Measurements from ENCODE around the gene ARID3B.
A peak's percentile ranks its signal among the peaks of the same experiment; 100 is the strongest.

The ARID3B gene

GRCh38 chr15:74618841-74619596, 78.0 kb downstream of the ARID3B start:
- H3K27me3 ChIP-seq (ENCODE audit: low read depth): no peaks in the 10 kb centered on the region
- no peak for DNase-seq (ENCODE audit: low spot score in 2 of 2)
- H3K4me3 ChIP-seq: no peak overlapping the region
- peaks cover 12% of the 10 kb centered on the region for H3K4me1 ChIP-seq
- in situ Hi-C loops (cut with MboI; ENCODE audit: low sequenced_read_pairs): no loop called here
- peaks cover 79% of the 10 kb centered on the region for H3K36me3 ChIP-seq (replicated peaks)
- no peaks in the 10 kb centered on the region for H3K9me3 ChIP-seq

GRCh38 chr15:74619916-74620635, 79.1 kb downstream of the ARID3B start:
- peaks cover 12% of the 10 kb centered on the region for H3K4me1 ChIP-seq
- in situ Hi-C loops (cut with MboI; ENCODE audit: low sequenced_read_pairs): loop anchor here (5.0 kb wide), 2 partner anchors 248 to 337 kb away; partner anchors contain the start of gene RPP25
- no peaks in the 10 kb centered on the region for H3K27me3 ChIP-seq (ENCODE audit: low read depth)
- peaks cover 89% of the 10 kb centered on the region for H3K36me3 ChIP-seq (replicated peaks)
- DNase-seq (ENCODE audit: low spot score in 2 of 2): no peak
- H3K9me3 ChIP-seq: no peaks in the 10 kb centered on the region
- H3K4me3 ChIP-seq: no peak overlapping the region

- H3K4me3 ChIP-seq: no peak overlapping the region
- peak; percentile 86 to 92 for DNase-seq (ENCODE audit: low spot score in 2 of 2)
- in situ Hi-C loops (cut with MboI; ENCODE audit: low sequenced_read_pairs): loop anchor here (5.0 kb wide), 2 partner anchors 249 to 336 kb away; partner anchors contain the start of gene RPP25
- no peaks in the 10 kb centered on the region for H3K27me3 ChIP-seq (ENCODE audit: low read depth)
- peaks cover 95% of the 10 kb centered on the region for H3K36me3 ChIP-seq (replicated peaks)
- no peaks in the 10 kb centered on the region for H3K9me3 ChIP-seq
- H3K4me1 ChIP-seq: peaks cover 12% of the 10 kb centered on the region
Observed at GRCh38 chr15:74620636-74621545, 79.9 kb downstream of the ARID3B start.

- Histone ChIP-seq H3K9me3 (no peaks in the 10 kb centered on the region), H3K27me3 (ENCODE audit: low read depth) (no peaks in the 10 kb centered on the region), H3K36me3 (replicated peaks) (peaks cover 97% of the 10 kb centered on the region), H3K4me1 (peaks cover 12% of the 10 kb centered on the region), H3K4me3 (no peak overlapping the region)
- no peak for DNase-seq (ENCODE audit: low spot score in 2 of 2)
- in situ Hi-C loops (cut with MboI; ENCODE audit: low sequenced_read_pairs): loop anchor here (5.0 kb wide), 2 partner anchors 249 to 336 kb away; partner anchors contain the start of gene RPP25
Observed at GRCh38 chr15:74621546-74621920, 80.5 kb downstream of the ARID3B start.

- in situ Hi-C loops (cut with MboI; ENCODE audit: low sequenced_read_pairs): loop anchor here (5.0 kb wide), 2 partner anchors 250 to 335 kb away; partner anchors contain the start of gene RPP25
- H3K4me1 ChIP-seq: peaks cover 8% of the 10 kb centered on the region
- H3K27me3 ChIP-seq (ENCODE audit: low read depth): no peaks in the 10 kb centered on the region
- no peaks in the 10 kb centered on the region for H3K9me3 ChIP-seq
- no peak overlapping the region for H3K4me3 ChIP-seq
- peak in 1 of 2 experiments; percentile 64 for DNase-seq (ENCODE audit: low spot score in 2 of 2)
- H3K36me3 ChIP-seq (replicated peaks): peaks cover 99% of the 10 kb centered on the region
Observed at GRCh38 chr15:74621936-74622335, 80.9 kb downstream of the ARID3B start.

- no peak overlapping the region for H3K4me3 ChIP-seq
- H3K36me3 ChIP-seq (replicated peaks): peaks cover 99% of the 10 kb centered on the region
- no peaks in the 10 kb centered on the region for H3K27me3 ChIP-seq (ENCODE audit: low read depth)
- no peak for DNase-seq (ENCODE audit: low spot score in 2 of 2)
- H3K9me3 ChIP-seq: no peaks in the 10 kb centered on the region
- H3K4me1 ChIP-seq: 0 out of 2 replicates have a peak, but pooled peaks cover under 1% of the 10 kb centered on the region
- in situ Hi-C loops (cut with MboI; ENCODE audit: low sequenced_read_pairs): loop anchor here (5.0 kb wide), 2 partner anchors 250 to 335 kb away; partner anchors contain the start of gene RPP25
Observed at GRCh38 chr15:74622758-74623157, 81.7 kb downstream of the ARID3B start.

GRCh38 chr15:74624020-74624602, 83.1 kb downstream of the ARID3B start:
- DNase-seq (ENCODE audit: low spot score in 2 of 2): no peak
- Histone ChIP-seq H3K9me3 (no peaks in the 10 kb centered on the region), H3K4me3 (no peak overlapping the region), H3K27me3 (ENCODE audit: low read depth) (no peaks in the 10 kb centered on the region), H3K36me3 (replicated peaks) (peaks cover 100% of the 10 kb centered on the region), H3K4me1 (no peaks in the 10 kb centered on the region)
- in situ Hi-C loops (cut with MboI; ENCODE audit: low sequenced_read_pairs): loop anchor here (5.0 kb wide), 2 partner anchors 252 to 333 kb away; partner anchors contain the start of gene RPP25

GRCh38 chr15:74625693-74626092, 84.7 kb downstream of the ARID3B start:
- Histone ChIP-seq H3K4me3 (no peak overlapping the region), H3K4me1 (no peaks in the 10 kb centered on the region), H3K36me3 (replicated peaks) (peaks cover 98% of the 10 kb centered on the region), H3K9me3 (no peaks in the 10 kb centered on the region), H3K27me3 (ENCODE audit: low read depth) (no peaks in the 10 kb centered on the region)
- no peak for DNase-seq (ENCODE audit: low spot score in 2 of 2)
- in situ Hi-C loops (cut with MboI; ENCODE audit: low sequenced_read_pairs): no loop called here

GRCh38 chr15:74626336-74626735, 85.3 kb downstream of the ARID3B start:
- H3K36me3 ChIP-seq (replicated peaks): peaks cover 98% of the 10 kb centered on the region
- no peak overlapping the region for H3K4me3 ChIP-seq
- H3K9me3 ChIP-seq: no peaks in the 10 kb centered on the region
- no peaks in the 10 kb centered on the region for H3K4me1 ChIP-seq
- no peaks in the 10 kb centered on the region for H3K27me3 ChIP-seq (ENCODE audit: low read depth)
- in situ Hi-C loops (cut with MboI; ENCODE audit: low sequenced_read_pairs): no loop called here
- DNase-seq (ENCODE audit: low spot score in 2 of 2): no peak

GRCh38 chr15:74626752-74627692, 86.0 kb downstream of the ARID3B start:
- DNase-seq (ENCODE audit: low spot score in 2 of 2): no peak
- H3K27me3 ChIP-seq (ENCODE audit: low read depth): no peaks in the 10 kb centered on the region
- in situ Hi-C loops (cut with MboI; ENCODE audit: low sequenced_read_pairs): no loop called here
- H3K4me3 ChIP-seq: no peak overlapping the region
- H3K4me1 ChIP-seq: no peaks in the 10 kb centered on the region
- H3K36me3 ChIP-seq (replicated peaks): peaks cover 98% of the 10 kb centered on the region
- H3K9me3 ChIP-seq: no peaks in the 10 kb centered on the region

GRCh38 chr15:74627766-74628165, 86.7 kb downstream of the ARID3B start:
- in situ Hi-C loops (cut with MboI; ENCODE audit: low sequenced_read_pairs): no loop called here
- peaks cover 98% of the 10 kb centered on the region for H3K36me3 ChIP-seq (replicated peaks)
- H3K4me3 ChIP-seq: no peak overlapping the region
- no peaks in the 10 kb centered on the region for H3K27me3 ChIP-seq (ENCODE audit: low read depth)
- DNase-seq (ENCODE audit: low spot score in 2 of 2): no peak
- no peaks in the 10 kb centered on the region for H3K9me3 ChIP-seq
- no peaks in the 10 kb centered on the region for H3K4me1 ChIP-seq

GRCh38 chr15:74628199-74628598, 87.2 kb downstream of the ARID3B start:
- H3K9me3 ChIP-seq: no peaks in the 10 kb centered on the region
- no peaks in the 10 kb centered on the region for H3K27me3 ChIP-seq (ENCODE audit: low read depth)
- no peak overlapping the region for H3K4me3 ChIP-seq
- peaks cover 98% of the 10 kb centered on the region for H3K36me3 ChIP-seq (replicated peaks)
- H3K4me1 ChIP-seq: no peaks in the 10 kb centered on the region
- DNase-seq (ENCODE audit: low spot score in 2 of 2): no peak
- in situ Hi-C loops (cut with MboI; ENCODE audit: low sequenced_read_pairs): no loop called here
